GM23338 (cell line): Measurements from ENCODE around the gene MTIF2. TPM values are rescaled to one million over a fixed set of nuclear protein-coding genes. Genes with fewer than 3 reads are reported as not detected.

ENCODE experiments used
- ATAC-seq: fragments of 200-7000 bp; cut with Tn5 transposase; 3 replicates; pipeline ENCODE4 v1.9.1; 2020
- DNase-seq: peaks from one replicate; pipeline ENCODE4 v3.0.0-alpha.2; 2015; ENCODE audit warnings: low spot score
- H2AFZ ChIP-seq: fragments of 200-600 bp; sonication (generic); 2 replicates; pipeline ENCODE4 v1.8.0; 2016; ENCODE audit warnings: antibody characterized with exemption, mild to moderate bottlenecking, moderate library complexity
- H3F3A ChIP-seq: fragments of 200-600 bp; sonication (generic); replicated peaks from 2 replicates; pipeline ENCODE4 v1.8.0; 2017; ENCODE audit warnings: antibody characterized with exemption, mixed run types, low read depth
- H3K27ac ChIP-seq: fragments of 200-600 bp; sonication (generic); 2 replicates; pipeline ENCODE4 v1.6.1; 2016; ENCODE audit warnings: low read depth
- H3K27me3 ChIP-seq: fragments of 200-600 bp; sonication (generic); 2 replicates; pipeline ENCODE4 v1.8.0; 2016; ENCODE audit warnings: mild to moderate bottlenecking, mixed run types, moderate library complexity; ENCODE audit not compliant: insufficient read depth
- H3K36me3 ChIP-seq: fragments of 200-600 bp; sonication (generic); 2 replicates; pipeline ENCODE4 v1.8.0; 2016; ENCODE audit warnings: mild to moderate bottlenecking; ENCODE audit not compliant: insufficient read depth
- H3K4me1 ChIP-seq: fragments of 200-600 bp; sonication (generic); 2 replicates; pipeline ENCODE4 v1.8.0; 2016; ENCODE audit warnings: mild to moderate bottlenecking, moderate library complexity; ENCODE audit not compliant: insufficient read depth
- H3K4me2 ChIP-seq: fragments of 200-600 bp; sonication (generic); 2 replicates; pipeline ENCODE4 v1.7.1; 2017; ENCODE audit warnings: mixed run types
- H3K4me3 ChIP-seq: fragments of 200-600 bp; sonication (generic); 2 replicates; pipeline ENCODE4 v1.6.1; 2016; ENCODE audit warnings: mixed run types
- H3K79me2 ChIP-seq: fragments of 200-600 bp; sonication (generic); replicated peaks from 2 replicates; pipeline ENCODE4 v1.8.0; 2017; ENCODE audit warnings: mild to moderate bottlenecking; ENCODE audit not compliant: insufficient read depth
- H3K9me2 ChIP-seq: fragments of 200-600 bp; sonication (generic); 2 replicates; pipeline ENCODE4 v1.8.0; 2017; ENCODE audit not compliant: insufficient read depth
- H4K20me1 ChIP-seq: fragments of 200-600 bp; sonication (generic); replicated peaks from 2 replicates; pipeline ENCODE4 v1.8.0; 2017; ENCODE audit warnings: mild to moderate bottlenecking; ENCODE audit not compliant: insufficient read depth
- H3K27ac Mint-ChIP-seq: 2 replicates; pipeline ENCODE4 v1.8.0; 2020; ENCODE audit warnings: inconsistent platforms, mild to moderate bottlenecking, moderate library complexity, mixed read lengths
- H3K27me3 Mint-ChIP-seq: 3 replicates; pipeline ENCODE4 v1.8.0; 2022; ENCODE audit warnings: low read depth, mild to moderate bottlenecking, moderate library complexity, mixed read lengths, inconsistent platforms; ENCODE audit not compliant: insufficient read depth, poor library complexity
- H3K36me3 Mint-ChIP-seq: 3 replicates; pipeline ENCODE4 v1.8.0; 2021; ENCODE audit warnings: low read depth, mild to moderate bottlenecking, inconsistent platforms, moderate library complexity, mixed read lengths
- H3K4me1 Mint-ChIP-seq: 3 replicates; pipeline ENCODE4 v1.8.0; 2020; ENCODE audit warnings: mild to moderate bottlenecking, inconsistent platforms, mixed read lengths
- H3K4me3 Mint-ChIP-seq: 3 replicates; pipeline ENCODE4 v1.8.0; 2021; ENCODE audit warnings: moderate library complexity, mild to moderate bottlenecking, inconsistent platforms, mixed read lengths
- H3K9me3 Mint-ChIP-seq: 3 replicates; pipeline ENCODE4 v1.8.0; 2020; ENCODE audit warnings: moderate library complexity, mild to moderate bottlenecking, inconsistent platforms, mixed read lengths
- CTCF ChIP-seq, 2 experiments: fragments of 200-600 bp in 1 of 2; sonication (generic) in 1 of 2; conservative IDR thresholded peaks; 2 replicates each; pipeline versions ENCODE4 v1.5.1 to v1.6.1; 2016 to 2017; ENCODE audit warnings: antibody characterized with exemption in 2 of 2, low read depth in 2 of 2, mild to moderate bottlenecking in 2 of 2, moderate library complexity in 1 of 2
- EZH2 ChIP-seq: fragments of 200-600 bp; sonication (generic); IDR thresholded peaks from one replicate; pipeline ENCODE4 v1.8.0; 2017; ENCODE audit warnings: antibody characterized with exemption, mild to moderate bottlenecking, low read depth; ENCODE audit not compliant: unreplicated experiment
- JUNB ChIP-seq: IDR thresholded peaks from one replicate; pipeline ENCODE4 v1.6.1; 2016; ENCODE audit warnings: antibody characterized with exemption; ENCODE audit not compliant: unreplicated experiment
- POLR2AphosphoS5 ChIP-seq: IDR thresholded peaks from 2 replicates; pipeline ENCODE4 v1.6.1; 2016; ENCODE audit warnings: antibody characterized with exemption, low read depth
- REST ChIP-seq: IDR thresholded peaks from one replicate; pipeline ENCODE4 v1.6.1; 2018; ENCODE audit warnings: antibody characterized with exemption; ENCODE audit not compliant: unreplicated experiment
- STAT1 ChIP-seq: IDR thresholded peaks from one replicate; pipeline ENCODE4 v1.6.1; 2016; ENCODE audit warnings: antibody characterized with exemption; ENCODE audit not compliant: unreplicated experiment
- ZNF114 ChIP-seq: fragments of 250-450 bp; sonication (Bioruptor Pico); IDR thresholded peaks from 2 replicates; pipeline ENCODE4 v1.5.0; 2020; ENCODE audit warnings: mild to moderate bottlenecking, moderate library complexity
- ZNF331 ChIP-seq: fragments of 250-450 bp; sonication (Bioruptor Pico); IDR thresholded peaks from 2 replicates; pipeline ENCODE4 v1.5.0; 2020; ENCODE audit warnings: low read depth, mild to moderate bottlenecking, moderate library complexity
- polyA plus RNA-seq: library from polyadenylated mRNA; unstranded; fragments of >200 nt; fragmentation: Nextera tagmentation; extraction: Ambion mirVana; gene quantifications from 2 replicates; pipeline ENCODE4 v1.2.1, GENCODE V29; 2016
- total RNA-seq: library from RNA; depleted of rRNA; stranded (reverse); fragments of >200 nt; shearing (Covaris generic); gene quantifications from 2 replicates; pipeline ENCODE4 v1.2.3, GENCODE V29; 2014

Gene MTIF2
- total and polyA plus RNA-seq, 2 experiments from 2014 or later: 32.5 to 38.9 TPM

GRCh38 chr2:55247025-55247424 is 22.0 kb downstream of the MTIF2 start:
- H3K36me3 Mint-ChIP-seq: peaks cover 26% of the 10 kb centered on the region; the same call in 2 of the 3 replicates
- no peaks in the 10 kb centered on the region for H3K4me1 Mint-ChIP-seq
- no peaks in the 10 kb centered on the region for H3K27me3 Mint-ChIP-seq
- Histone ChIP-seq H4K20me1 (no peaks in the 10 kb centered on the region), H2AFZ (no peak overlapping the region), H3K4me3 (no peak overlapping the region), H3K36me3 (peaks cover 16% of the 10 kb centered on the region), H3F3A (no peaks in the 10 kb centered on the region), H3K4me2 (no peak overlapping the region), H3K79me2 (no peaks in the 10 kb centered on the region), H3K27ac (no peak overlapping the region), H3K4me1 (no peaks in the 10 kb centered on the region), H3K27me3 (no peaks in the 10 kb centered on the region), H3K9me2 (no peaks in the 10 kb centered on the region)
- no peak for TF ChIP-seq POLR2AphosphoS5
- no peak for DNase-seq
- ATAC-seq: no peak
- H3K4me3 Mint-ChIP-seq: no peak overlapping the region
- no peaks in the 10 kb centered on the region for H3K9me3 Mint-ChIP-seq
- H3K27ac Mint-ChIP-seq: no peak overlapping the region

- TF ChIP-seq ZNF331 (CRISPR knock-in tag) (no peak), CTCF (conservative IDR thresholded peaks at IDR 0.05; ENCODE audit: low read depth in 2 of 2) (no peak), ZNF114 (CRISPR knock-in tag) (no peak), JUNB (no peak), EZH2 (no peak), STAT1 (no peak)
- H3K36me3 Mint-ChIP-seq: peaks cover 19% of the 10 kb centered on the region; the same call in 2 of the 3 replicates
- DNase-seq: no peak
- H3K4me3 ChIP-seq: no peak overlapping the region
- no peaks in the 10 kb centered on the region for H3K9me3 Mint-ChIP-seq
- no peaks in the 10 kb centered on the region for H3K9me2 ChIP-seq
- H3K27ac Mint-ChIP-seq: no peak overlapping the region
- no peaks in the 10 kb centered on the region for H3F3A ChIP-seq
- H3K4me1 ChIP-seq: no peaks in the 10 kb centered on the region
- no peaks in the 10 kb centered on the region for H3K4me1 Mint-ChIP-seq
- H3K27me3 ChIP-seq: no peaks in the 10 kb centered on the region
- no peak overlapping the region for H3K4me3 Mint-ChIP-seq
- H2AFZ ChIP-seq: no peak overlapping the region
- H3K36me3 ChIP-seq: peaks cover 16% of the 10 kb centered on the region
- H3K27ac ChIP-seq: no peak overlapping the region
- H4K20me1 ChIP-seq: no peaks in the 10 kb centered on the region
- ATAC-seq: no peak
- H3K27me3 Mint-ChIP-seq: peaks cover 2% of the 10 kb centered on the region
- H3K4me2 ChIP-seq: no peak overlapping the region
- no peaks in the 10 kb centered on the region for H3K79me2 ChIP-seq
Observed at GRCh38 chr2:55245411-55245810, 23.6 kb downstream of the MTIF2 start.

GRCh38 chr2:55242617-55243016 is 26.4 kb downstream of the MTIF2 start:
- H3K9me2 ChIP-seq: no peaks in the 10 kb centered on the region
- H3K27ac ChIP-seq: no peak overlapping the region
- Mint-ChIP-seq H3K4me1 (no peaks in the 10 kb centered on the region), H3K36me3 (peaks cover 20% of the 10 kb centered on the region; the same call in 2 of the 3 replicates), H3K9me3 (no peaks in the 10 kb centered on the region), H3K27ac (no peak overlapping the region), H3K4me3 (no peak overlapping the region), H3K27me3 (peaks cover 2% of the 10 kb centered on the region)
- no peak for ATAC-seq
- peaks cover 11% of the 10 kb centered on the region; the same call in 1 of the 2 replicates for H3K36me3 ChIP-seq
- H3K4me2 ChIP-seq: no peak overlapping the region
- DNase-seq: no peak
- H4K20me1 ChIP-seq: 0 out of 2 replicates have a peak, but pooled peaks cover 4% of the 10 kb centered on the region
- H2AFZ ChIP-seq: no peak overlapping the region
- H3F3A ChIP-seq: peaks cover 9% of the 10 kb centered on the region; the same call in 1 of the 2 replicates
- H3K4me3 ChIP-seq: no peak overlapping the region
- no peaks in the 10 kb centered on the region for H3K4me1 ChIP-seq
- H3K27me3 ChIP-seq: no peaks in the 10 kb centered on the region
- no peaks in the 10 kb centered on the region for H3K79me2 ChIP-seq
- TF ChIP-seq ZNF114 (CRISPR knock-in tag): no peak
- TF ChIP-seq STAT1: no peak
- no peak for TF ChIP-seq REST
